HG02759 (cell line): Measurements from ENCODE around the gene CCDC50.

Experiments
- ATAC-seq: cut with Tn5 transposase; IDR thresholded peaks from one replicate; pipeline ENCODE4 v1.9.1; 2021; ENCODE audit warnings: mild to moderate bottlenecking, moderate library complexity; ENCODE audit not compliant: unreplicated experiment

Gene CCDC50

GRCh38 chr3:191376516-191377141, 47.4 kb downstream of the CCDC50 start:
- no peak for ATAC-seq

- ATAC-seq, result no peak
Measured at GRCh38 chr3:191378142-191378812, 49.1 kb downstream of the CCDC50 start.

GRCh38 chr3:191379446-191379845, 50.3 kb downstream of the CCDC50 start:
- no peak for ATAC-seq

GRCh38 chr3:191380001-191380400, 50.8 kb downstream of the CCDC50 start:
- no peak for ATAC-seq

- no peak for ATAC-seq
Measured at GRCh38 chr3:191381303-191381702, 52.1 kb downstream of the CCDC50 start.

- no peak for ATAC-seq
Measured at GRCh38 chr3:191382661-191383060, 53.5 kb downstream of the CCDC50 start.

- ATAC-seq, result no peak
Measured at GRCh38 chr3:191383124-191383523, 53.9 kb downstream of the CCDC50 start.

- ATAC-seq, result no peak
Measured at GRCh38 chr3:191385101-191385500, 55.9 kb downstream of the CCDC50 start.

GRCh38 chr3:191387441-191388077, 58.4 kb downstream of the CCDC50 start:
- ATAC-seq, result no peak

GRCh38 chr3:191388823-191389222, 59.6 kb downstream of the CCDC50 start:
- no peak for ATAC-seq

GRCh38 chr3:191390580-191390979, 61.4 kb downstream of the CCDC50 start:
- no peak for ATAC-seq

- ATAC-seq, result no peak
Measured at GRCh38 chr3:191391861-191392808, 62.9 kb downstream of the CCDC50 start.

- ATAC-seq, result no peak
Measured at GRCh38 chr3:191393146-191393545, 64.0 kb downstream of the CCDC50 start.

GRCh38 chr3:191397771-191398170, 68.6 kb downstream of the CCDC50 start:
- no peak for ATAC-seq

- ATAC-seq, result no peak
Measured at GRCh38 chr3:191398607-191399006, 69.4 kb downstream of the CCDC50 start.

GRCh38 chr3:191399918-191400317, 70.7 kb downstream of the CCDC50 start:
- ATAC-seq, result no peak

GRCh38 chr3:191401775-191402357, 72.7 kb downstream of the CCDC50 start:
- ATAC-seq, result no peak

- no peak for ATAC-seq
Measured at GRCh38 chr3:191409791-191410359, 80.7 kb downstream of the CCDC50 start.

- ATAC-seq, result no peak
Measured at GRCh38 chr3:191412759-191413158, 83.6 kb downstream of the CCDC50 start.

GRCh38 chr3:191414286-191414685, 85.1 kb downstream of the CCDC50 start:
- ATAC-seq, result no peak
